Measurements from ENCODE around the gene OCSTAMP.

The OCSTAMP gene

DNA sequence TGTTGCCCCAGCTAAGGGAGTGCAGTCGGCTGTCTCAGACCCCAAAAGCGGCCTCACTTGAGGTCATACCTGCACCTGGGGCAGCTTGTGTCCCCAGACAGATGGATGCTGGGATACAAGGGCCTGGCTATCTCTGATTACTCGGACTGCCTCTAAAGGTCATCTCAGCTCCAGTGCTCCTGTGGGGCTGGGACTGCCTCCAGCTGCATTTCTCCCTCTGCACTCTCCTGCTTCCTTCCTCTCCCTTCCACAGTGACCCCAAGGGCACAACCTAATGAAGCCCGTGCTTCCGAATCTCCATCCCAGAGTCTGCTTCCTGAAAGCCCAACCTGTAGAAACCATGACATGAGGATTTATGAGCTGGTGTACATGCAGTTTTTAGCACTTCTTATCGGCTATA, 22.8 kb upstream of the OCSTAMP start:
- DNase-seq = no peak

DNA sequence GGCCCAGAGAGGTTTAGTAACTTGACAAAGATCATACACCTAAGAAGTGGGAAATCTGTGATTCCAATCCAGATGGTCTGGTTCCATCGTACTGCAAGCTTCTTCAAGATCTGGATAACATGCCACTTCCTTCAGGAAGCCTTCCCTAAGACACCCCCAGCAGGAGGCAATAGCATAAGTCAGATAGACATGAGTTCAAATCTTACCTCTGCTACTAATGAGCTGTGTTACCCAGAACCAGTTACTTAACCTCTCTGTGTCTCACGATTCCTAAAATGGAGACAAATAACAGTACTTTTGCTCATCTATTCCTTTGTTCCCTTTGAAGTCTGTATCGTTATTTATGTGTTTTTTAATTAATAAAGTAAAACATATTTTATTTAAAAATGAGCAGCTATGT, 22.3 kb upstream of the OCSTAMP start:
- no peak for DNase-seq

DNA sequence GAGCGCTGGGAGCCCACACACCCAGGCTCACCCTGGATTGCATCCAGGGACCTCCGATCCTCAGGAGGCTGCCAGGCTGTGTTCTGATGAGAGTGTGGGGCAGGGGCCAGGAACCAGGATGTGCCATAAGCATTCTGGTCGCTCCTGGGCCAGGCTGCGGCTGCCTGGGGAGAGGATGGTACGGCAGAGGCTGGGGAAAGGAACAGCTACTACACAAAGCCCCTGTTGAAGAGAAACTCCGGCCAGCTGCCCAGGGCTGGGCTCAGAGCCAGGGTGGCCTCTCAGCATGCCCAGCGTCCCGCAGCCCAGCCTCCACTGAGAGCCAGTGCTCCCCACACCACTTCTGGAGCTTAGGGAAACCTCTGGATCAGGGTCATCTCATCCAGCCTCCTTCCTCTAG, 21.7 kb upstream of the OCSTAMP start:
- no peak for DNase-seq

DNA sequence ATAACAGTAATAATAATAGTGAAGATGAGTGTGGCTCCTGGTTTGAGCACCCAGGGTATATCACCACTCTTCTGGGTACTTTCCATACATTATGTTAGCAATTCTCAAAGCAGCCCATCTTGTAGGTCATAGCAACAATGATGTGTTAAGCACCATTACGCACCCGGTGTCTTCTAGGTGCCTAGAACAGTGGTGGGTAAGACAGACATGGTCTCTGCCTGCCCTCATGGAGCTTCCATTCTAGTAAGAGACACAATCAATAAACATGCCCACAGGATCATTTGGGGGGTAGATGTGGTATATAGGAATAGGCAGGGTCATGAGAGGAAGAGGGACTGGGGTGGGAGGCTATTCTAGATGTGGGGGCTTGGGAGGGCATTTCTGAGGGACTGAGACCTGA, 21.0 kb upstream of the OCSTAMP start:
- DNase-seq = no peak

DNA sequence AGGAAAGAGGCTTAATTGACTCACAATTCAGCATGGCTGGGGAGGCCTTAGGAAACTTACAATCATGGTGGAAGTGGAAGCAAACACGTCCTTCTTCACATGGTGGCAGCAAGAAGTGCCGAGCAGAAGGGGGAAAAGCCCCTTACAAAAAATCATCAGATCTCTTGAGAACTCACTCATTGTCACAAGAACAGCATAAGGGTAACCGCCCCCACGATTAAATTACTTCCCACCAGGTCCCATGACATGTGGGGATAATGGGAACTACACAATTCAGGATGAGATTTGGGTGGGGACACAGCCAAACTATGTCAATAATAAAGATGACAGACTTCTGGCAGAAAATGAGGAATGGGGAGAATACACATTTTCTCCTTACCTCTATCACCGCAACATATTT, 20.5 kb upstream of the OCSTAMP start:
- no peak for DNase-seq

DNA sequence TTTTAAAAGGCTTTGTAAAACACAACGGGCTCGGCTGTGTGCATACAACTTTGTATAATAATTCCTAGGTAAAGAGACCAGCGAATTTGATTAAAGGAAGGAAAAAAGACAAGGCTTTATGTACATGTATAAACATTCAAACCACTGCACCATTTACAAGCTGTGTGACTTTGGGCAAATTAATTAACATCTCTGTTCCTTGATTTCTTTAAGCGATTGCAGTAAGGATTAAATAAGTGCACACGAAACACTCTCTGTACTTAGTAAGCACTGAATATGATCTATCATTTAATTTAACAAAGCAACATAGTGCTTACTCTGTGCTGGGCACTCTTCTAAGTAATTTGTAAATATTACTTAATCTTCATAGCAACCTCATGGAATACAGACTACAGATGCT, 19.5 kb upstream of the OCSTAMP start:
- no peak for DNase-seq

- peak; percentile 29 for DNase-seq
Measured at GRCh38 chr20:46568570-46569129, 18.2 kb upstream of the OCSTAMP start.

- DNase-seq = no peak
Measured at GRCh38 chr20:46566125-46566524, 15.7 kb upstream of the OCSTAMP start.

DNA sequence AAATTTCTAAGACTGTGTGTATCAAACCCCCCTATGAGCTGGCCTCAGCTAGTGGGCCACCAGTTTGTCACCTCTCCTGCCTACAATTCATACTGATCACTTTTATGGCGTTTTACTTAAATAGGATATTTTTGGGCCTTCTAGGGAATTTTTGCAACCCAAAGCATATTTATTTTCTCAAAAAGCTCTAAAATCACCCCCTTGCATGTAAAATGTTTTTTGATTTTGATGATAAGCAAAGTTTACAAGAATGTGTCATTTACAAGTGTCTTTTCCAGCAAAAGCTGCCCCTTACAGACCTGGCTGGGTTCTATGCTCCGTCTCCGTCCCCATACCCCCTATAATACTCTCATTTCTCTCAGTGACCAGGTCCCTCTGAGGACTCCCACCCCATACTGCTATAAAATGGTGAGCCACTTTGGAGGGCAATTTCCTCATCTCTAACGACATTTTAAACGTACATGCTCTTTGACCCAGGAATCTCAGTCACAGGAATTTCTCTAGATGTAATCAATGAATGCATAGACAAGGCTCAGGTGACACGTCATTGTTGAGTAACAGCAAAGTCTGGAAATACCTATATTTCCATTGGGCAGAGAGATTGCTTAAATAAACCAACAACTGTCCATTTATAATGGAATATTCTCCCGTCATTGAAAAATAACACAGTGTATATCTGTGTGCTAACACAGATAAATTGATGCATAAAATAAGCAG, 13.9 kb upstream of the OCSTAMP start:
- DNase-seq = no peak

DNA sequence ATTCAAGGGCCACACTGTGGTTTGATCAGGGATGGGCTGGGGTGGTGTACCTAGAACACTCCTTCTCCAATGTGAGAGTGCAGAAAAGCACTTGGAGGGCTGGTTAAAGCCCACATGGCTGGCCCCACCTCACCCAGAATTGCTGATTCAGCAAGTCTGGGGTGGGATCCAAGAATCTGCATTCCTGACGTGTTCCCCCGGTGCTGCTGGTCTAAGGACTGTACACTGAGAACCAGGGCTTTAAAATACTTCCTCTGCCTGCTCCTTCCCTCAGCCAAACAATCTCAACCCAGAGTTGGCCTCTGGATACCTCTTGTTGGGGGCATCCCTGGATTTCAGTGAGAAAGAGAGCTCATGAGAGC, 13.4 kb upstream of the OCSTAMP start:
- DNase-seq = no peak

DNA sequence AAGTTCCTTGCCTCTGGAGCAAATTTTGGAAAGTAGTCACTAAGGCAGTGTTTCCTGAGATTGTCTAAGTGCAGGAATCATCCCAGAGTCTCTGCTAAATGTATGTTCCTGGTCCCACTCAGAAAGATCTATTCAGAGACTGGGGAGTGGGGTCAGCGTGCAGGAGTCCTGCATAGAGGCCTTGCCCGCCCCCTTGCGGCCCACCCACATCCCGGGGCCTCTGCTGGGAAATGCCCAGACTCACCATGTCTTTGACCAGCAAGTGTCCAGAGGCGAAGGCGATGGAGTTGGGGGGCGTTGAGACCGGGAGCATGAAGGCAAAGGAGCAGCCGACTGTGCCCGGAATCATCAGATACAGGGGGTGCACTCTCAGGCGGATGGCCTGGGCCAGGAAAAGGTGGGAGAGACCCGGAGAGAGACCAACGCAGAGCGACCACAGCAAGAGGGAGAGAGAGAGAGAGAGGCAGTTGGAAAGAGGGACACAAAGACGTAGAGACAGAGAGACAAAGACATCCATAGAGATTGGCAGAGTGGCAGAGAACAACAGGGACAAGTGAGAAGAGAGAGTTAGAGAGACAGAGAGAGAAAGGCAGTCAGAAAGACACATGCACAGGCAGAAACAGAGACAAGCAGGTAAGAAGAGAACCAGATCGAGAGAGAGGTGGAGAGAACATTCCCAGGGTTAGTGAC, 12.9 kb upstream of the OCSTAMP start:
- DNase-seq = no peak

GRCh38 chr20:46562373-46563169, 12.1 kb upstream of the OCSTAMP start:
- DNase-seq = peak; percentile 69

DNA sequence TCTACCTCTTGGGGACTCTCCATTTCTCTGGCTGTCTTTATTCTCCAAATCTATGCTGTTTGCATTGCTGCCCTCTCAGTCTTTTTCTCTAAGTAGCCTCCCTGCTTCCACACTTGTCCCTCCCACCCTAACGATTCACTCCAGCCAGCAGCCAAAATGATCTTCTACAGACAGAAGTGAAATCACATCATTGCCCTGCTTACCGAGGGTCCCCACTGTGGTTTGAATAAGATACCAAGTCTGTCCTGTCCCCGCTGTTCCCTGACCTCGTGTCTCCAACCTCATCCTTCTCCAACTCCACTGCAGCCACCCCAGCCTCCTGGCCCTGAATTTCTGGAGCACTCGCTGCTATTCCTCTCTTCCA, 11.5 kb upstream of the OCSTAMP start:
- DNase-seq = no peak

GRCh38 chr20:46559685-46560440, 9.4 kb upstream of the OCSTAMP start:
- DNase-seq = no peak

DNA sequence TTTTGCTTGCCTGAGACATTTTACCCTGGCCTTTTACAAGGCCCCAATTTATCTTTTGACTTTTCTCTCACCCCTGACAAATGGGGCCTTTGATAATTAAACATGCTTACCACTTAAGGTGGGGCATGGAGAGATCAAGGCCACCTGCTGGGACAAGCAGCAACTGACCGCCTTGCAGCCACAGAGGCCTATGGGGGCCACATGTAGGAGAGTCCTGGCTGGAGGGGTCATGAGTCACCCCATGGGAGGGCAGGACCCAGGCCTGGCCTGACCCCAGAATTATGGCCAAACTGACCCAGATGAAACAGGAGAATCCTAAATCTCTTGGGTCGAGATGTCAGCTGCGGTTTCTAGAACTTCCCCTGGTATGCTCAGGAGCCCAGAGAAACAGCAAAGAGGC, 8.5 kb upstream of the OCSTAMP start:
- no peak for DNase-seq

DNA sequence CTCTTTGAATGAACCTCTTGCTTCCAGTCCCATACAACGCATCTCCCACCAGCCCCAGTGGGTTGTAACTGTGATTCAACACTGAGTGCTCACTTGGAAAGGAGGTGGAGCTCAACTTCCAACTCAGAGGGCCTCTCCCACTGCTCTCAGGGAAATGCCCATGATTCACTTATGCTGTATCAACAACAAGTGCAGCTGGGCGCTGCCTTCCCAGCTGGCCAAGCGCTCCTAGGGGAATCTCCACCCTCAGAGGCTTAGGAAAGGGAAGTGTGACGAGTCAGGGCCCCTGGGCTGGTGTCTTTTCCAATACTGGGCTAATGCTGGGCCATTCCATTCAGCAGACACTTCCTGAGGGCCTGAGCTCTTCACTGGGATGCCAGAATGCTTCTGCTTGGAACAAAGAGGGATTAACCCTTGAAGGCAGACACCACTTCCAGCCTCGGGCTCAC, 8.1 kb upstream of the OCSTAMP start:
- DNase-seq = no peak

DNA sequence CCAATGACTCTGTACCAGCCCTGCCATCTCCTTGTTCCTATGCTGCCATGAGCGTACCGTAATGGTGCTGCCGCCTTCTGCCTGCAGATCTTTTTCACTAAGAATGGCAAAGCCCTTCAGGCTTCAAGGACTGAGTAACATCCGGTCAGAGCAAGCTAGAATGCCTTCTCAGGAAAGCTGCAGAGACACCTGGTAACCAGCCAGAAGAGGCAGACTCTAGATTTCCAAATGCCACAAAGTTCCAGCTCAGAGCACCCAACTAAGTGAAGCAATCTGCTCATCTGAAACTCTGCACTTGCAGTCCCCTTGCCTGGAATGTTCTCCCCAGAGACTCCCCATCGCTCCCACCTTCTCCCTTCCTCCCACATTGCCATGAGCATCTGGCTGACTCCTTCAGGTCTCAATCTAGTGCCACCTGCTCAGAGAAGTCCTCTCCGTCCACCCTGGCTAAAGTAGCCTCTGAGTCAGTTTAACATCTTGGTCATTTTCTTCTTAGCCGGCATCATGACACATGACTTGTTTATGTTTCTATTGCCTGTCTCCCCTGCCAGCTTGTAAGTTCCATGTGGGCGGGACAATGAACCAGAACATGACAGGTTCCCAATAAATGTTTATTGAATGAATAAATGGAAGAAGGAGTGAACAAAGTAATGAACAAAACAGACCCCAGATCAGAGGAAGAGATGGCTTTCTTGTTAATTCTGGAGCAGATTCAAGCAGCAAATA, 6.9 kb upstream of the OCSTAMP start:
- DNase-seq = no peak

GRCh38 chr20:46555370-46555956, 5.0 kb upstream of the OCSTAMP start:
- no peak for DNase-seq

DNA sequence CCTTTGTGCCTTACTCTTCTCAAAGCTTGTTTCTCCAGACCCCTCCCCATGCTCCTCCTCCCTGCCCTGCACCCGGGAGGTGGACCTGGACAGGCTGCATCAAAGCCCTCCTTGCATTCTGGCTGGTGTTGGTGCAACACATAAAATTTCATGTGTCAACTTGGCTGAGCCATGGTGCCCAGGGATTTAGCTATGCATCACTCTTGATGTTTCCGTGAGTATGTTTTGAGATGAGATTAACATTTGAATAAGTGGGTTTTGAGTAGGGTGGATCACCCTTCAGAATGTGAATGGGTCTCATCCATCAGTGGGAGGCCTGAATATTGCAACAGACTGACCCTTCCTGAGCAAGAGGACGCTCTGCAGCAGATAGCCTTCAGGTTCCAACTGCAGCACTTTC, 4.4 kb upstream of the OCSTAMP start:
- DNase-seq = no peak

DNA sequence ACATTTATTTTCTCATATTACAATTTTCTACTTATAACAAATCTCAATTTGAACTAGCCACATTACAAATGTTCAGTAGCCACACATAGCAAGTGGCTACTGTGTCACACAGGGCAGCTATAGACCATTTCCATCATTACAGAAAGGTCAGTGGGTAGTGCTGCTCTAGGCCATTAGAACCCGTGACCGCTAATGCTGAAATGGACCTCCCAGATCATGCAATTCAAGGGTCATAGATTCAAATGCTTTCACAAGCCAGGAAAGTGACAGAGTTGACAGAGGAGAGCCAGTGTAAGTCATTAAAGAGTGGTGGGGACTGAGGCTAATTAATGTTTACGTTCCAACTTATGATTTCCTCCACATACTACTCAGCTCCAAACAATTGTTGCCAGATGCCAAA, 3.5 kb upstream of the OCSTAMP start:
- DNase-seq = no peak

DNA sequence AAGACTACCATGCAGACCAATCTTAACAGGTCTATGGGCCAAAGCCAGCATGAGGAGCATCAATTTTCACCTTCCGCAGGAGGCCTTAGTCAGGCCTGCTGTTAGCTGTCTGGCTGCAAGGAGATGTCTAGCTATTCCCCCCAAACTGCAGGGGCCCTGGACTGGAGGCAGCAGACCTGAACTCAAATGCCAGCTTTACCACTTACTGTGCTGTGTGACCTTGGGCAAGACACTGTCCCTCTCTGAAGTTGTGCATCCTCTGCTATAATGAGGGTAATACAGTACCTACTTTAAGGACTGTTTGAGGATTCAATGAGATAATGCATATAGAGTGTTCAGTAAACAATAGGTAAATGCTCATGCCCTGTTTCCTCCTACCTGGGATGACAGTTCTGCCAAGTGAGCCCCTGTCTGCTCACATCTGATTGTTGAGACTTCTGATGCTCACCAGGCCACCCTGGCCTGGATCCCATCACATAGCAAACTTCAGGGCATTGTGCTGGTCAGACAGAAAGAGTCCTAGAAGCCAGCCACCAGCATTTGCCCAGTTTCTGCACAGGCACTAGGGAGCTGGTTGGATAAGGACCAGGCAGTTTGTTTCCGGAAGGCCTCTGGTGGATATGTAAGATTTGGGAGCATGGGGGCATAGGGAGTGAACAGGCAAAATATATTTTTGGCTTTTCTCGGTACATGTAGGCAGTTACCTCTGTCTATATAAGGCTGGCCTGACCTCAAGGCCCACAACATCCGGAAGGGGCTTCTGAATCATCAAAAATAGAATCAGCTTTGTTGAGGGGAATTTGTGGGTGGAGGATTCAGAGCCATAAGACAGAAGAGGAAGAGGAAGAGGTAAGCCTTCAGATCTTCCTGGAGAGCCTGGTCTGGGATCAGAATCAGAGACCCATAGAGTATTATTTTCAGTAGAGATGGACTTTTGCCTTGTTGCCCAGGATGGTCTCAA, 2.3 kb upstream of the OCSTAMP start:
- no peak for DNase-seq

Data from NCI-H1436 (cell line).